HG03460 (cell line): ENCODE measurements around the gene PRKN.

ENCODE experiments used
- ATAC-seq: cut with Tn5 transposase; IDR thresholded peaks from one replicate; pipeline ENCODE4 v1.9.1; 2021; ENCODE audit not compliant: unreplicated experiment

The PRKN gene

GRCh38 chr6:161308075-161308655 lies 1419.4 kb downstream of the PRKN start:
- ATAC-seq, result no peak

- no peak for ATAC-seq
Observed at GRCh38 chr6:161305860-161306259, 1421.7 kb downstream of the PRKN start.

GRCh38 chr6:161303628-161304340 lies 1423.8 kb downstream of the PRKN start:
- ATAC-seq, result no peak

- ATAC-seq, result no peak
Observed at GRCh38 chr6:161302949-161303348, 1424.6 kb downstream of the PRKN start.

GRCh38 chr6:161301338-161301737 lies 1426.2 kb downstream of the PRKN start:
- no peak for ATAC-seq

- ATAC-seq, result no peak
Observed at GRCh38 chr6:161300823-161301222, 1426.7 kb downstream of the PRKN start.

- no peak for ATAC-seq
Observed at GRCh38 chr6:161299726-161300125, 1427.8 kb downstream of the PRKN start.
